ENCODE measurements around the gene FBXO10.
"Not testable (repeated sequence)": the region's sequence is repeated elsewhere in the genome, so short reads cannot be mapped to it uniquely, and the experiment has no call there.

FBXO10 gene

DNA sequence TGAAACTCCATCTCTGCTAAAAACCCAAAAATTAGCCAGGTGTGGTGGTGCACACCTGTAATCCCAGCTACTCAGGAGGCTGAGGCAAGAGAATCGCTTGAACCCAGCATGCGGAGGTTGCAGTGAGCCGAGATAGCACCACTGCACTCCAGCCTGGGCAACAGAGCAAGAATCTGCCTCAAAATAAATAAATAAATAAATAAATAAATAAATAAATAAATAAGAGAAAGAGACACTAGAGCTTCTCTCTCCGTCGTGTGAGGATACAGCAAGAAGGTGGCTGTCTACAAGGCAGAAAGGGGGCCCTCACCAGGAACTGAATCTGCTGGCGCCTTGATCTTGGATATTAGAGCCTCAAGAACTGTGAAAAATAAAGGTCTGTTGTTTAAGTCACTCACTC is 102.2 kb downstream of the FBXO10 start:
- DNase-seq = not testable (repeated sequence)

DNA sequence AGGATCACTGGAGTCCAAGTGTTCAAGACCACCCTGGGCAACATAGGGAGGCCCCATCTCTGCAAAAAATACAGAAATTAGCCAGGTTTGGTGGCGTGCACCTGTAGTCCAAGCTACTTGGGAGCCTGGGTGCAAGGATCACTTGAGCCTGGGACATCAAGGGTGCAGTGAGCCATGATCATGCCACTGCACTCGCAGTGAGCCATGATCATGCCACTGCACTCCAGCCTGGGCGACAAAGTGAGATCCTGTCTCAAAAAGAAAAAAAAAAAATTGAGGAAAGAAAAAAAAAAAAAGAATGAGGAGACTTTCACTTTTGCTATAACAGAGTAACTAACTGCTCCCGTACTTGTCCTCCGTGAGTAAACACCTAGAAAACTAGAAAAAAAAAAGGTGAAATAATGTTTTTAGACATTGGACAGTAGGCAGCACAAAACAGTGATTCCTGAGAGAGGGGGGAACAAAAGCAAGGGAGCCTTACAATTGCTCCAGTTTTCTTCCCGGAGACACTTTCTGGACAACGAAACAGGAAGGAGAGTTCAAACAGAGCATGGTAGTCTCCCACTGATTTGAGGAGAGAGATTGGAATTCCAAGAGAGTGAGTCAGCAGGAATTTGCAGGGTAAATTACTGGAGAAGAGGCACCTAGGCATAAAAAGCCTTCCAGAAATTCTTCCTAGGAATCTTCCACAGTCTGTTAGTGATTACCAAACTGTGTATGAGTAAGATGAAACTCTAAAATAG is 104.1 kb downstream of the FBXO10 start:
- DNase-seq = no peak

DNA sequence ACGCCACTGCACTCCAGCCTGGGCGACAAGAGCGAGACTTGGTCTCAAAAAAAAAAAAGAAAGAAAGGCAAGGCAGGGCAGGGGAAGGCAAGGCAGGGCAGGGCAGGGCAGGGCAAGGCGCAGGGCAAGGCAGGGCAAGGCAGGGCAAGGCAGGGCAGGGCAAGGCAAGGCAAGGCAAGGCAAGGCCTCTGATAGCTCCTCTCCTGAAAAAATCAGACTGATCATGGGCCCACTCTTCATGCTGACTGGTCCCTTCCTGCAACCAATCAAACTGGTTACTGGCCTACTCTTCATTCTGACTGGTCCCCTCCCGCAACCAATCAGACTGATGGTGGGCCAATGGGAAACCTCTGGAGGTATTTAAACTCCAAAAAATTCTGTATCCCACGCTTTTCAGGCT is 107.6 kb downstream of the FBXO10 start:
- DNase-seq = no peak

DNA sequence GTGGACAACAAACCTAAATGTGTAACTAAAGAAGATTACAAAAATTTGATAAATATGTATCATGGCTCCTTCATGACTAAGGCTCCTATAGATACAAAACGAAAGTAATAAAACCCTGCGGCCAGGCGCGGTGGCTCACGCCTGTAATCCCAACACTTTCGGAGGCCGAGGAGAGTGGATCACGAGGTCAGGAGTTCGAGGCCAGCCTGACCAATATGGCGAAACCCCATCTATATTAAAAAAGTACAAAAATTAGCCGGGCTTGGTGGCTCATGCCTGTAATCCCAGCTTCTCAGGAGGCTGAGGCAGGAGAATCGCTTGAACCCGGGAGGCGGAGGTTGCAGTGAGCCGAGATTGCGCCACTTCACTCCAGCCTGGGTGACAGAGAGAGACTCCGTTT is 108.7 kb downstream of the FBXO10 start:
- not testable (repeated sequence) for DNase-seq

DNA sequence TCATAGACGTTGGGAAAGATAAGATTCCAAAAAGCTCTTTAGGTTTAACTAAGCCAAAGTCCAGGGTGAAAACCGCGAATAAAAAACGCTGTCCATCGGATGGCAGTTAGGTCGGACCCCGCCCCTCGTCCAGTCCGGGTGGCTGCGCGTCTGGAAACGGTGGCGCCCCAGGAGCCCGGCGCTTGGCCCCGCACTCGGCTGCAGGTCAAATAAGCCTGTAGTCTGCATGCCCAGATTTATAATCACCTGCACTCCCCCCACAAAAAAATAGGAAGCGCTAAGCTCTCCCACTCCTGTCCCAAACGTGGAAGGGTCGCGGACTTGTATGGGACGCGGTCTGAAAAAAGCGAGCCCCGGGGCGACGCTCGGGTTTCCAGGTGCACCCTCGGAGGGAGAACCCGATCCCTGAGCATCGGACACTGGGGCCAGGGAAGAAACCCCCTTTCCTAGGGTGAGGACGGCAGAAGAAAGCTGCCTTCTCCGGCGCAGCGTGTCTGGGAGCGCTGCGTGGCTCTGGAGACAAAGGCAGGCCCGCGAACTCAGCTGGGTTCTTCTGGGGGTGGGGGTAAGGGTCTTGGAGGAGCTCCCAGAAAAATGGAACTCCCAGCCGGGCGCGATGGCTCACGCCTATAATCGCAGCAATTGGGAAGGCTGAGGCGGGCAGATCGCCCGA is 110.0 kb downstream of the FBXO10 start:
- peak; percentile 20 for DNase-seq

DNA sequence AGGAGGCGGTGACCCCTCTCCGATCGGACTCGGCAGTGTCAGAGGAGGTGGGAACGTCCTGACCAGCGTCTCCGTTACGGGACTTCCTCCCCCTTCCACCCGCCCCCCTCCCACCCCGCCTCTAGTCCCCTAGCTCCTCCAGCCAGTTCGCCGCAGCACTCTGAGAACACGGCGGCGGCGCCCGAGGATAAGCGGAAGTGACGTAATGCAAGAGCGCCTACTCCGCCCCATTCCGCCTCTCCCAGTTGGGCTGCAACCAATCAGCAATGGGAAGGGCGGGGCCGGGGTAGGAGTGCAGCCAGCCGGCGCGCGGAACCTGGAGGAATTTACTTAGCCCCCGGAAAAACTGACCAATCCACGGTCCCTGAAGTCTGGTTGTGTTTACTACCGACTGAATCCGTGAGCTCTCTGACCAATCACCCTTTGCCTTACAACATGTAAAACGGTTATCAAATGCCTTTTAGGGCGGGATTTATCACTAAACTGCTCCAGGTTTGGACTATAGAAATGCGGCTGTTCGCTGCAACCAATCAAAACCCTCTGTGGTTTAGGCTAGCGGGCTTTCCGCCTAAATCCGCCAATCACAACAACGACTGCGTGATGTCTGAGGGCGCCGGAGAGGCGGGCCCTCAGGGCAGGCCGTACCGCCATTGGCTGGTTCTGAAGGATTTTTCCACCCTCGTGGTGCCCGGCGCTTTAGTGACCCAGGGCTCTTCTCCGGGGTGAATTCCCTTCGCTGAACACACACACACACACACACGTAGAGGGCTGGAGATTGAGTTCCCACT is 110.7 kb downstream of the FBXO10 start, which contains the start of gene ZBTB5:
TSS of gene ZBTB5 (minus strand) at position 202 of the 788 bp plus-strand sequence. CDS start 22,899 bp downstream, outside the sequence.
- DNase-seq = peak; percentile 100

DNA sequence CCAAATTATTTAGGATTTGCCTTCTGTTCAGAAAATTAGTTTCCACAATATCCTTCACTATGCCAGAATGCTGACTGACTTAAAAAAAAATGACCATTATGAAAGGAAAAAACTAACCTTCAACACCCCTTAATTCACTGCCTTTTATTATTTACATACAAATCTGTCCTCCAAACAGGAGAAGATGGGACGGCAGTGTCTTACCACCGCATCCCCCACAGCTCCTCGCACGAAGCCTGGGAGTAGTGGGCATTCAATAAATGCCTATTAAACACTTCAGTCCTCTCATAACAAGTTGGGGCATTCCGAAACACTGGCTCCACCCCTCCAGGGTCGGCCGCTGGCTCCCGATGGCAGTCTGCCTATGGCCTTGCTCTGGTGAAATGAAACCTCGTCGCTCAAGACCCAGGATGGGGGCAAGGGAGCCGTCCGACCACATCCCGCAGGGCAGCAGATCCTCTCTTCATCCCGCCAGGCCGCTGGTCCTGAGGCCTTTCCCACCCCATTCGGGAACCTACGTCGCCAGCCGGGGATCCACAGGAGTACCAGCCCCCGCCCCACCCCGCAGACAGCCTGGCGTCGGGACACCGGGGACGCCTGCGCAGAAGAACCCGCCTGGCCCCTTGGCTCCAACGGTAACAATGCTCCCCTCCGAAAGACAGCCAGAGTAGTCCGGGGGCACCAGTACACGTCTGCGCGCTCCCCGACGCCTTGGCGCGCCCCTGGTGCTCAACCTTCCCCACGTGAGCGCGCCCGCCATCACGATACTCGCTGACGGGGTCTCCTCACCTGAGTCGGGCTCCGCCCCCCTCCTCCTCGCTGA is 111.5 kb downstream of the FBXO10 start:
- peak; percentile 94 for DNase-seq

DNA sequence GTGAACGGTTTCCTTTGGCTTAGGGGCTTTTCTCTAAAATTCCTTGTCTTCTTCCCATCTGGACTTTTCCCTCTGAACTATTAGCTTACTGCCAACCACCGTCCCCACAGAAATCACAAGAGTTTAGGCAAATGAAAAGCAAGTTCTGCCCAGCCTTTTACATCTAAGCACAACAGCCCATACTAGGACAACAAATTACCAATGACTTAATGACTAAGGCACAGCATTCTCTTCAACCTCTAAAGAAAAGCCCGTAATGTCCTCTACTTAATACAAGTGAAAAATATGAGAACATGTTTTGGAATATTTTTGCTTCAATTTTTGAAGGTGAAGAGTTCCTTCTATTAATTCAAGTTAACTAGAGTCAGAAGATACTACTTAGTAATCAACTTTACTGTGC is 112.2 kb downstream of the FBXO10 start:
- DNase-seq = no peak

Measured in NCI-H1105 (cell line).